IMR-90 (cell line): ENCODE measurements around the gene ATP10B. TPM values are rescaled to one million over a fixed set of nuclear protein-coding genes. Genes with fewer than 3 reads are reported as not detected.

ENCODE experiments used
- ATAC-seq: fragments of 200-7000 bp; cut with Tn5 transposase; 2 replicates; pipeline ENCODE4 v1.9.1; 2020; ENCODE audit warnings: low read depth, mild to moderate bottlenecking, moderate library complexity
- BruUV-seq: library from RNA; stranded (reverse); fragments of 400-500 nt; replicated peaks from 2 replicates; lab custom pipeline; 2021; lab: Mats Ljungman, UMichigan
- CTCF ChIA-PET: fragments of 300-600 bp; formaldehyde crosslinking; extraction: SDS; loops from one replicate; lab custom pipeline; 2021; ENCODE audit warnings: antibody characterized with exemption; lab: Yijun Ruan, JAX
- POLR2A ChIA-PET: fragments of 300-600 bp; sonication (Branson Sonifier 250); formaldehyde crosslinking; loops from one replicate; lab custom pipeline; 2022; ENCODE audit warnings: antibody characterized with exemption; ENCODE audit not compliant: unreplicated experiment; lab: Charles Lee
- DNase-seq: peaks from one replicate; pipeline ENCODE4 v3.0.0; 2013
- H2AFZ ChIP-seq: replicated peaks from 2 replicates; pipeline ENCODE3; 2013; ENCODE audit warnings: low read length, mild to moderate bottlenecking; ENCODE audit not compliant: poor library complexity
- H2AK5ac ChIP-seq: 2 replicates; pipeline ENCODE4 v1.6.1; 2013; ENCODE audit warnings: low read depth, low read length, inconsistent platforms
- H2AK9ac ChIP-seq: replicated peaks from 2 replicates; pipeline ENCODE3; 2013; ENCODE audit warnings: mild to moderate bottlenecking, low read depth, low read length, moderate library complexity; ENCODE audit not compliant: poor library complexity
- H2BK120ac ChIP-seq: 2 replicates; pipeline ENCODE4 v1.6.1; 2013; ENCODE audit warnings: low read depth, low read length, inconsistent platforms
- H2BK15ac ChIP-seq: 3 replicates; pipeline ENCODE4 v1.6.1; 2013; ENCODE audit warnings: low read depth, low read length, inconsistent platforms
- H2BK20ac ChIP-seq: 2 replicates; pipeline ENCODE4 v1.6.1; 2013; ENCODE audit warnings: low read depth, mild to moderate bottlenecking, inconsistent platforms, low read length, moderate library complexity
- H2BK5ac ChIP-seq: 2 replicates; pipeline ENCODE4 v1.6.1; 2013; ENCODE audit warnings: mild to moderate bottlenecking, low read depth, low read length, inconsistent platforms; ENCODE audit not compliant: poor library complexity, severe bottlenecking
- H3K14ac ChIP-seq: replicated peaks from 2 replicates; pipeline ENCODE4 v1.6.1; 2013; ENCODE audit warnings: low read depth, low read length, inconsistent platforms
- H3K18ac ChIP-seq: 2 replicates; pipeline ENCODE4 v1.6.1; 2013; ENCODE audit warnings: low read depth, low read length, control low read depth
- H3K23ac ChIP-seq: 2 replicates; pipeline ENCODE4 v1.6.1; 2013; ENCODE audit warnings: low read depth, low read length, inconsistent platforms
- H3K27ac ChIP-seq: 2 replicates; pipeline ENCODE4 v1.5.1; 2013; ENCODE audit warnings: mild to moderate bottlenecking, control low read depth, low read length; ENCODE audit not compliant: insufficient read depth
- H3K27me3 ChIP-seq: 2 replicates; pipeline ENCODE4 v1.6.1; 2013; ENCODE audit warnings: low read length; ENCODE audit not compliant: control insufficient read depth, insufficient read depth
- H3K36me3 ChIP-seq: 2 replicates; pipeline ENCODE4 v1.6.1; 2013; ENCODE audit warnings: low read length, mixed read lengths; ENCODE audit not compliant: control insufficient read depth, insufficient read depth
- H3K4ac ChIP-seq: 2 replicates; pipeline ENCODE4 v1.6.1; 2013; ENCODE audit warnings: low read depth, low read length, inconsistent platforms
- H3K4me1 ChIP-seq: 2 replicates; pipeline ENCODE4 v1.6.1; 2013; ENCODE audit warnings: low read length, mixed read lengths; ENCODE audit not compliant: control insufficient read depth, insufficient read depth
- H3K4me2 ChIP-seq: 2 replicates; pipeline ENCODE4 v1.6.1; 2013; ENCODE audit warnings: low read depth, mild to moderate bottlenecking, control low read depth, low read length, moderate library complexity
- H3K4me3 ChIP-seq: 2 replicates; pipeline ENCODE4 v1.5.1; 2013; ENCODE audit warnings: low read depth, mild to moderate bottlenecking, control low read depth, low read length, moderate library complexity; ENCODE audit not compliant: insufficient read depth
- H3K56ac ChIP-seq: 2 replicates; pipeline ENCODE4 v1.6.1; 2013; ENCODE audit warnings: low read length, inconsistent platforms; ENCODE audit not compliant: insufficient read depth; ENCODE audit errors: extremely low read depth
- H3K79me1 ChIP-seq, 2 experiments: 2 replicates each; pipeline ENCODE4 v1.6.1; 2013; ENCODE audit warnings: low read length in 2 of 2, inconsistent platforms in 1 of 2, low read depth in 1 of 2
- H3K9ac ChIP-seq: 2 replicates; pipeline ENCODE4 v1.6.1; 2013; ENCODE audit warnings: low read depth, low read length, control low read depth
- H3K9me1 ChIP-seq: 2 replicates; pipeline ENCODE4 v1.6.1; 2013; ENCODE audit warnings: low read length, inconsistent platforms; ENCODE audit not compliant: insufficient read depth
- H3K9me3 ChIP-seq: 2 replicates; pipeline ENCODE4 v1.6.1; 2013; ENCODE audit warnings: low read length; ENCODE audit not compliant: control insufficient read depth, insufficient read depth
- H4K20me1 ChIP-seq: 2 replicates; pipeline ENCODE4 v1.6.1; 2013; ENCODE audit warnings: low read length, inconsistent platforms; ENCODE audit not compliant: insufficient read depth
- H4K5ac ChIP-seq: 2 replicates; pipeline ENCODE4 v1.6.1; 2013; ENCODE audit warnings: mild to moderate bottlenecking, low read depth, low read length, control low read depth
- H4K8ac ChIP-seq, 2 experiments: 2 replicates each; pipeline ENCODE4 v1.6.1; 2013; ENCODE audit warnings: low read depth in 2 of 2, low read length in 2 of 2, control low read depth in 1 of 2, inconsistent platforms in 1 of 2
- H4K91ac ChIP-seq: 2 replicates; pipeline ENCODE4 v1.6.1; 2013; ENCODE audit warnings: low read depth, low read length, inconsistent platforms; ENCODE audit not compliant: insufficient read depth
- MAZ ChIP-seq: IDR thresholded peaks from 2 replicates; pipeline ENCODE4 v1.6.1; 2012; ENCODE audit warnings: low read depth, mild to moderate bottlenecking, low read length, improper control_type of control experiment, moderate library complexity, borderline replicate concordance
- SMC3 ChIP-seq: fragments of 150-350 bp; IDR thresholded peaks from 2 replicates; pipeline ENCODE4 v1.6.1; 2016; ENCODE audit warnings: low read depth, mild to moderate bottlenecking, antibody characterized with exemption, low read length, moderate library complexity
- WGBS, 2 experiments: methylation state at CpG; one replicate each; pipeline versions ENCODE4 v1.1.5 to v1.1.7; 2013; ENCODE audit warnings: missing lambda C conversion rate in 2 of 2; ENCODE audit not compliant: insufficient read length in 1 of 2; ENCODE audit errors: extremely low coverage in 2 of 2; 5-methylcytosine and 5-hydroxymethylcytosine counted together
- dilution Hi-C: fragments of 300-500 bp; cut with HindIII; formaldehyde crosslinking; loops from one replicate; pipeline ENCODE4 v1.14.3; 2018; ENCODE audit warnings: low sequenced_read_pairs; ENCODE audit not compliant: unreplicated experiment
- in situ Hi-C: fragments of 300-500 bp; cut with MboI; formaldehyde crosslinking; loops from 3 replicates; pipeline ENCODE4 v1.14.3; 2019; ENCODE audit warnings: low sequenced_read_pairs, inconsistent platforms, mixed read lengths
- intact Hi-C: fragments of 100-400 bp; cut with micrococcal nuclease; formaldehyde crosslinking; loops from 2 replicates; pipeline ENCODE4 v1.10.0; 2022
- polyA plus RNA-seq, 3 experiments: library from polyadenylated mRNA; depleted of rRNA; stranded (reverse); fragments of >200 nt; gene quantifications; 2 replicates each; pipeline ENCODE4 v1.2.3, GENCODE V29; 2012; ENCODE audit warnings: low replicate concordance in 1 of 3
- total RNA-seq: library from RNA; depleted of rRNA; stranded (reverse); fragments of >200 nt; gene quantifications from 2 replicates; pipeline ENCODE4 v1.2.3, GENCODE V29; 2012
- TF ChIP-seq, protein P1 (sequence below): fragments of 150-350 bp; IDR thresholded peaks from 2 replicates; pipeline ENCODE4 v1.6.1; 2017; ENCODE audit warnings: mild to moderate bottlenecking, antibody characterized with exemption, low read length, low read depth

ATP10B gene
- total and polyA plus RNA-seq, 2 of the 4 experiments (the other 2 are of a cell fraction): not detected

DNA sequence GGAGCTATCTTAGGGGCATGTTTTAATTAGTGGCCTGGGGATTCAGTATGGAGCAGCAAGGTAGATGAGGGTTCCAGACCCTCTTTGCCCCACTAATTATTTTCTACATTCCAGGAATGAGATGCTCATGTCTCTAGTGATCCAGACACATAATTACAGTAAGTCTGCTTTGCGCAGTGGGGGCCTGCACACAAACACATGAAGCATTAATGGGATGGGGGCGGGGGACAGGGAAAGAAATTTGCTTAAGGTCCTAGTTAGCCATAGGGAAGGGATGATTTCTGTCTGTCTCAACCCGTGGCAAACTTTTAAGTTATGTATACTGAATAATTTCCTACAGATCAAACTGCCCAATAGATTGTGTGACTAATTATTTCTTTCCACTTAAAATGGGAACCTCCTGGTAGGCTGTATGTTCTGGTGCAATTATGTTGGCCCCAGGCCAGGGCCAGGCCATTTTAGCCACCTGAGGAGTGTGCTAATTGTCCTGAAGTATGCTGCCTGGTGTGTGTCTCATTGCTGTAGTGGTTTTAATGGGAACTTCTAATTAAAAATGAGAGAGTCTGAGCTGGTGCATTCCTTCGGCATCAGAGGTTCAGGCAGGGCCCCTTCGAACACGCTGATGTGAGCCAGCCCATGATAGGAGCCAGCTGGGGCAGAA lies 295.9 kb downstream of the ATP10B start:
- Histone ChIP-seq H3K4me2 (no peak overlapping the region), H3K79me1 (no peaks in the 10 kb centered on the region), H4K5ac (no peak overlapping the region), H3K4ac (no peak overlapping the region), H4K91ac (no peak overlapping the region), H3K23ac (no peak overlapping the region), H4K8ac (no peak overlapping the region), H3K9me3 (no peaks in the 10 kb centered on the region), H2AK9ac (no peak overlapping the region), H2BK120ac (no peak overlapping the region), H3K9me1 (no peaks in the 10 kb centered on the region), H3K36me3 (no peaks in the 10 kb centered on the region), H2AFZ (no peak overlapping the region), H3K14ac (no peak overlapping the region), H3K27ac (no peak overlapping the region), H2BK15ac (no peak overlapping the region), H3K56ac (no peak overlapping the region), H3K9ac (no peak overlapping the region), H3K18ac (no peak overlapping the region), H2BK5ac (no peak overlapping the region), H2AK5ac (no peak overlapping the region), H2BK20ac (no peak overlapping the region), H3K27me3 (no peaks in the 10 kb centered on the region), H3K4me1 (no peaks in the 10 kb centered on the region), H3K4me3 (no peak overlapping the region), H4K20me1 (no peaks in the 10 kb centered on the region)
- ATAC-seq: no peak
- dilution Hi-C loops: no loop called here
- in situ Hi-C loops: no loop called here
- no TSS peak for BruUV-seq
- no CpG with 5 or more reads among the region's 6 CpGs for WGBS, 2 experiments
- no peak for DNase-seq
- TF ChIP-seq, protein P1, sequence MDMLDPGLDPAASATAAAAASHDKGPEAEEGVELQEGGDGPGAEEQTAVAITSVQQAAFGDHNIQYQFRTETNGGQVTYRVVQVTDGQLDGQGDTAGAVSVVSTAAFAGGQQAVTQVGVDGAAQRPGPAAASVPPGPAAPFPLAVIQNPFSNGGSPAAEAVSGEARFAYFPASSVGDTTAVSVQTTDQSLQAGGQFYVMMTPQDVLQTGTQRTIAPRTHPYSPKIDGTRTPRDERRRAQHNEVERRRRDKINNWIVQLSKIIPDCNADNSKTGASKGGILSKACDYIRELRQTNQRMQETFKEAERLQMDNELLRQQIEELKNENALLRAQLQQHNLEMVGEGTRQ: no peak
- no peak for TF ChIP-seq MAZ
- no peak for TF ChIP-seq SMC3
- intact Hi-C loops: no loop called here
- ChIA-PET POLR2A (no interaction called here), CTCF (no interaction called here)
